ENCODE data around the gene CEMIP.

The CEMIP gene

GRCh38 chr15:80742081-80742480 is 37.1 kb upstream of the CEMIP start:
- Histone ChIP-seq H3K27me3 (ENCODE audit: insufficient read depth, poor library complexity, severe bottlenecking) (no peaks in the 10 kb centered on the region), H3K27ac (replicated peaks) (no peak overlapping the region), H3K4me3 (replicated peaks; ENCODE audit: insufficient read depth, low read length) (no peak overlapping the region)
- no peak for TF ChIP-seq SPI1 (IDR thresholded peaks at IDR 0.05; ENCODE audit: borderline replicate concordance, low read depth)
- no peak for TF ChIP-seq GABPA (IDR thresholded peaks at IDR 0.05; ENCODE audit: low read depth)
- no peak for TF ChIP-seq REST (IDR thresholded peaks at IDR 0.05; ENCODE audit: insufficient replicate concordance, low read depth)
- TF ChIP-seq CTCF (IDR thresholded peaks at IDR 0.05; ENCODE audit: insufficient read depth, low read length), result no peak
- TF ChIP-seq POLR2AphosphoS5 (IDR thresholded peaks at IDR 0.05; ENCODE audit: low read depth), result no peak
- DNase-seq (ENCODE audit: low read depth in 1 of 2, low spot score in 1 of 2), result no peak

- no peak overlapping the region for H3K27ac ChIP-seq (replicated peaks)
Observed at GRCh38 chr15:80743189-80743833, 35.9 kb upstream of the CEMIP start.

GRCh38 chr15:80744415-80744814 is 34.8 kb upstream of the CEMIP start:
- Histone ChIP-seq H3K4me3 (replicated peaks; ENCODE audit: insufficient read depth, low read length) (no peak overlapping the region), H3K27ac (replicated peaks) (no peak overlapping the region), H3K27me3 (ENCODE audit: insufficient read depth, poor library complexity, severe bottlenecking) (no peaks in the 10 kb centered on the region)
- no peak for DNase-seq (ENCODE audit: low read depth in 1 of 2, low spot score in 1 of 2)
- TF ChIP-seq SPI1 (IDR thresholded peaks at IDR 0.05; ENCODE audit: borderline replicate concordance, low read depth) (no peak), GABPA (IDR thresholded peaks at IDR 0.05; ENCODE audit: low read depth) (no peak), CTCF (IDR thresholded peaks at IDR 0.05; ENCODE audit: insufficient read depth, low read length) (no peak), POLR2AphosphoS5 (IDR thresholded peaks at IDR 0.05; ENCODE audit: low read depth) (no peak), REST (IDR thresholded peaks at IDR 0.05; ENCODE audit: insufficient replicate concordance, low read depth) (no peak)

More at GRCh38 chr15:80743189-80743833, 35.9 kb upstream of the CEMIP start:
- no peak for DNase-seq (ENCODE audit: low read depth in 1 of 2, low spot score in 1 of 2)
- Histone ChIP-seq H3K27me3 (ENCODE audit: insufficient read depth, poor library complexity, severe bottlenecking) (no peaks in the 10 kb centered on the region), H3K4me3 (replicated peaks; ENCODE audit: insufficient read depth, low read length) (no peak overlapping the region)
- TF ChIP-seq SPI1 (IDR thresholded peaks at IDR 0.05; ENCODE audit: borderline replicate concordance, low read depth), result no peak

GRCh38 chr15:80744826-80745225 is 34.3 kb upstream of the CEMIP start:
- no peak overlapping the region for H3K27ac ChIP-seq (replicated peaks)
- TF ChIP-seq GABPA (IDR thresholded peaks at IDR 0.05; ENCODE audit: low read depth) (no peak), REST (IDR thresholded peaks at IDR 0.05; ENCODE audit: insufficient replicate concordance, low read depth) (no peak), CTCF (IDR thresholded peaks at IDR 0.05; ENCODE audit: insufficient read depth, low read length) (no peak), SPI1 (IDR thresholded peaks at IDR 0.05; ENCODE audit: borderline replicate concordance, low read depth) (no peak), POLR2AphosphoS5 (IDR thresholded peaks at IDR 0.05; ENCODE audit: low read depth) (no peak)
- DNase-seq (ENCODE audit: low read depth in 1 of 2, low spot score in 1 of 2), result no peak
- H3K4me3 ChIP-seq (replicated peaks; ENCODE audit: insufficient read depth, low read length), result no peak overlapping the region
- H3K27me3 ChIP-seq (ENCODE audit: insufficient read depth, poor library complexity, severe bottlenecking), result no peaks in the 10 kb centered on the region

All from HL-60 (cell line).